ENCODE data around the gene CASS4.

CASS4 gene

GRCh38 chr20:56417911-56418310 lies 5.9 kb downstream of the CASS4 start:
- no peak overlapping the region for H3K4me3 ChIP-seq (ENCODE audit: low read depth, low read length)
- no peak for TF ChIP-seq CTCF (IDR thresholded peaks at IDR 0.05; ENCODE audit: low read depth, low read length)

GRCh38 chr20:56418385-56418861 lies 6.4 kb downstream of the CASS4 start:
- TF ChIP-seq CTCF (IDR thresholded peaks at IDR 0.05; ENCODE audit: low read depth, low read length) = no peak
- no peak overlapping the region for H3K4me3 ChIP-seq (ENCODE audit: low read depth, low read length)

- H3K4me3 ChIP-seq (ENCODE audit: low read depth, low read length) = no peak overlapping the region
- TF ChIP-seq CTCF (IDR thresholded peaks at IDR 0.05; ENCODE audit: low read depth, low read length) = no peak
Measured at GRCh38 chr20:56420028-56420427, 8.0 kb downstream of the CASS4 start.

- TF ChIP-seq CTCF (IDR thresholded peaks at IDR 0.05; ENCODE audit: low read depth, low read length) = no peak
- no peak overlapping the region for H3K4me3 ChIP-seq (ENCODE audit: low read depth, low read length)
Measured at GRCh38 chr20:56420940-56421688, 9.1 kb downstream of the CASS4 start.

- TF ChIP-seq CTCF (IDR thresholded peaks at IDR 0.05; ENCODE audit: low read depth, low read length) = no peak
- no peak overlapping the region for H3K4me3 ChIP-seq (ENCODE audit: low read depth, low read length)
Measured at GRCh38 chr20:56422076-56422823, 10.2 kb downstream of the CASS4 start.

GRCh38 chr20:56422824-56423189 lies 10.7 kb downstream of the CASS4 start:
- no peak for TF ChIP-seq CTCF (IDR thresholded peaks at IDR 0.05; ENCODE audit: low read depth, low read length)

GRCh38 chr20:56423211-56423610 lies 11.2 kb downstream of the CASS4 start:
- TF ChIP-seq CTCF (IDR thresholded peaks at IDR 0.05; ENCODE audit: low read depth, low read length) = no peak
- H3K4me3 ChIP-seq (ENCODE audit: low read depth, low read length) = no peak overlapping the region

More at GRCh38 chr20:56422824-56423189, 10.7 kb downstream of the CASS4 start:
- H3K4me3 ChIP-seq (ENCODE audit: low read depth, low read length) = no peak overlapping the region

All from WI38 (cell line).